Fibroblast of lung (primary cell): ENCODE data around the gene SMARCC1.

Experiments used
- CTCF ChIP-seq, 2 donors: IDR thresholded peaks in 1 of 2; conservative IDR thresholded peaks in 1 of 2; 1 replicate in 1 of 2; 2 replicates in 1 of 2; pipeline ENCODE4 v1.5.1; 2011 to 2012; ENCODE audit warnings: low read length in 2 of 2, control low read depth in 1 of 2, inconsistent platforms in 1 of 2, low read depth in 1 of 2, mild to moderate bottlenecking in 1 of 2
- EZH2 ChIP-seq: IDR thresholded peaks from 2 replicates; pipeline ENCODE4 v1.5.1; 2012; ENCODE audit warnings: low read length, control low read depth, mild to moderate bottlenecking; ENCODE audit errors: missing control alignments

DNA sequence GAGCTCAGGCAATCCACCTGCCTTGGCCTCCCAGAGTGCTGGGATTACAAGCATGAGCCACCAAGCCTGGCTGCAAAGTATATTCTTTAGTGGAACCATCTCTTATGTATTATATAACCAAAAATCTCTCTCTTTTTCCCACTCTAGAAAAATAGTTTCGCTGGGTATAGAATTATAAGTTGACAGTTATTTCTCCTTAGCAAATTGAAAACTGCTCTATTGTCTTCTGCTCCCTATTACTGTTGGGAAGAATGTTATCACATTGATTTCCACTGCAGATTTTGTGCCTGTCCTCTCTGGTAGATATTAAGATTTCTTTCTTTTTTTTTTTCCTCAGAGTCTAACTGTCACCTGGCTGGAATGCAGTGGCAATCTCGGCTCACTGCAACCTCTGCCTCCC, 11.0 kb upstream of the SMARCC1 start:
- TF ChIP-seq CTCF (conservative IDR thresholded peaks at IDR 0.05 in 1 of 2, IDR thresholded peaks at IDR 0.05 in 1 of 2; ENCODE audit: low read depth in 1 of 2, low read length in 2 of 2) (no peak), EZH2 (no peak)
